Panc1 (cell line): Measurements from ENCODE around the gene PPM1D. TPM values are rescaled to one million over a fixed set of nuclear protein-coding genes. Genes with fewer than 3 reads are reported as not detected.

Experiments used
- ATAC-seq: fragments of 200-7000 bp; cut with Tn5 transposase; 2 replicates; pipeline ENCODE4 v1.9.1; 2020; ENCODE audit warnings: mild to moderate bottlenecking, moderate library complexity
- BruUV-seq: library from RNA; stranded (reverse); fragments of 400-500 nt; replicated peaks from 2 replicates; lab custom pipeline; 2021; lab: Mats Ljungman, UMichigan
- CTCF ChIA-PET: fragments of 300-600 bp; sonication (Branson Sonifier 250); formaldehyde crosslinking; loops from one replicate; lab custom pipeline; 2022; ENCODE audit warnings: antibody characterized with exemption; lab: Charles Lee
- POLR2A ChIA-PET: fragments of 300-600 bp; sonication (Branson Sonifier 250); formaldehyde crosslinking; loops from one replicate; lab custom pipeline; 2022; ENCODE audit warnings: antibody characterized with exemption; lab: Charles Lee
- DNase-seq: peaks from one replicate; pipeline ENCODE4 v3.0.0-alpha.2; 2010; ENCODE audit warnings: low read depth, low spot score
- H3K27ac ChIP-seq: 2 replicates; pipeline ENCODE4 v1.5.1; 2011; ENCODE audit warnings: mild to moderate bottlenecking, low read length, inconsistent platforms
- H3K27me3 ChIP-seq: fragments of 200-500 bp; sonication (Bioruptor generic); 2 replicates; pipeline ENCODE4 v1.6.0; 2014; ENCODE audit warnings: low read length, inconsistent platforms; ENCODE audit not compliant: control insufficient read depth, insufficient read depth
- H3K36me3 ChIP-seq: fragments of 200-500 bp; sonication (Bioruptor generic); 2 replicates; pipeline ENCODE4 v1.5.1; 2014; ENCODE audit warnings: inconsistent platforms, mild to moderate bottlenecking, low read length, moderate library complexity; ENCODE audit not compliant: control insufficient read depth, insufficient read depth
- H3K4me1 ChIP-seq: 2 replicates; pipeline ENCODE4 v1.5.1; 2011; ENCODE audit warnings: inconsistent platforms, mild to moderate bottlenecking, low read length, moderate library complexity; ENCODE audit not compliant: control insufficient read depth, insufficient read depth
- H3K4me3 ChIP-seq, 2 experiments: 2 replicates each; pipeline ENCODE4 v1.5.1; 2011 to 2012; ENCODE audit warnings: low read depth in 2 of 2, low read length in 2 of 2, mild to moderate bottlenecking in 2 of 2, inconsistent platforms in 1 of 2, moderate library complexity in 1 of 2
- H3K9me3 ChIP-seq: fragments of 200-500 bp; sonication (Bioruptor generic); 2 replicates; pipeline ENCODE4 v1.5.1; 2014; ENCODE audit warnings: low read depth, mild to moderate bottlenecking, inconsistent platforms, low read length, moderate library complexity; ENCODE audit not compliant: control insufficient read depth, insufficient read depth
- CTCF ChIP-seq: fragments of 450-650 bp; IDR thresholded peaks from 2 replicates; pipeline ENCODE4 v1.5.1; 2017; ENCODE audit warnings: mild to moderate bottlenecking
- POLR2AphosphoS5 ChIP-seq: IDR thresholded peaks from 2 replicates; pipeline ENCODE4 v1.6.1; 2012; ENCODE audit warnings: mild to moderate bottlenecking, low read depth, low read length, moderate library complexity
- REST ChIP-seq, 2 experiments: IDR thresholded peaks; 2 replicates each; pipeline ENCODE4 v1.6.1; 2011 to 2012; ENCODE audit warnings: low read depth in 2 of 2, control low read depth in 1 of 2, low read length in 1 of 2, mild to moderate bottlenecking in 1 of 2, moderate library complexity in 1 of 2; ENCODE audit not compliant: insufficient read depth in 1 of 2
- SIN3A ChIP-seq: IDR thresholded peaks from 2 replicates; pipeline ENCODE4 v1.6.1; 2012; ENCODE audit warnings: low read depth, mild to moderate bottlenecking, low read length, moderate library complexity, borderline replicate concordance; ENCODE audit not compliant: insufficient read depth
- TCF7L2 ChIP-seq: IDR thresholded peaks from 2 replicates; pipeline ENCODE4 v1.6.1; 2011; ENCODE audit warnings: mild to moderate bottlenecking, low read depth, low read length, inconsistent platforms
- in situ Hi-C: cut with HindIII; loops from 2 replicates; pipeline ENCODE4 v1.10.0; 2016; ENCODE audit warnings: low sequenced_read_pairs, low pct_unique_long_range_greater_than_20kb
- intact Hi-C: fragments of 100-400 bp; cut with micrococcal nuclease; formaldehyde crosslinking; loops from one replicate; pipeline ENCODE4 v1.10.0; 2022; ENCODE audit not compliant: unreplicated experiment
- total RNA-seq: library from RNA; stranded (reverse); gene quantifications from one replicate; pipeline ENCODE4 v1.2.1, GENCODE V29; 2021; ENCODE audit not compliant: unreplicated experiment

The PPM1D gene
- total RNA-seq, 1 experiment from 2014 or later = 7.4 TPM

DNA sequence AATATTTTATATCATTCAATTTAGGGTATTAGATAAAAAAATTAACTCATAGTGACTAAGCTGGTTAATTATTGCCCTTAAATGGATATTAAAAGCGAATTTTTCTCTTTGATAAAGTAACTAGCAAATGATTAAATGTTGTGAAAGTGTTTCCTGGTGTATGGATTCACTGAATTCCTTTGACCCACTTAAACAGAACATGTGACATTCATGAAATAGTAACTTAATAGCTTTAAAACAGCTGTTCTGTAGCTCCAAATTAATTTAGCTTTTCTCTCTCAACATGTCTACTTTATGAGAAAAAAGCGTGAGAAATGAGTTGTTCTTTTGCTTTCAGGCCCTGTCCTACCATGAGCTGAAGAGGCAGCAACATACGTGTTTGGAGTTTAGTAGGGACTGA, 37.6 kb upstream of the PPM1D start:
- in situ Hi-C loops (no loop called here), intact Hi-C loops (no loop called here)
- Histone ChIP-seq H3K4me1 (no peaks in the 10 kb centered on the region), H3K9me3 (no peaks in the 10 kb centered on the region), H3K27me3 (no peaks in the 10 kb centered on the region), H3K27ac (no peak overlapping the region), H3K4me3 (no peak overlapping the region), H3K36me3 (no peaks in the 10 kb centered on the region)
- TF ChIP-seq REST (IDR thresholded peaks at IDR 0.05; ENCODE audit: insufficient read depth in 1 of 2, low read depth in 2 of 2, low read length in 1 of 2) = no peak
- no peak for TF ChIP-seq TCF7L2
- no peak for TF ChIP-seq SIN3A
- no peak for TF ChIP-seq POLR2AphosphoS5
- TF ChIP-seq CTCF = no peak
- no peak for DNase-seq
- ATAC-seq = no peak
- CTCF ChIA-PET = interaction anchor here (1.2 kb wide), 1 partner anchor 245 kb away, joined by 3 read pairs; no protein-coding TSS in a partner anchor
- BruUV-seq = no TSS peak
- POLR2A ChIA-PET = no interaction called here

DNA sequence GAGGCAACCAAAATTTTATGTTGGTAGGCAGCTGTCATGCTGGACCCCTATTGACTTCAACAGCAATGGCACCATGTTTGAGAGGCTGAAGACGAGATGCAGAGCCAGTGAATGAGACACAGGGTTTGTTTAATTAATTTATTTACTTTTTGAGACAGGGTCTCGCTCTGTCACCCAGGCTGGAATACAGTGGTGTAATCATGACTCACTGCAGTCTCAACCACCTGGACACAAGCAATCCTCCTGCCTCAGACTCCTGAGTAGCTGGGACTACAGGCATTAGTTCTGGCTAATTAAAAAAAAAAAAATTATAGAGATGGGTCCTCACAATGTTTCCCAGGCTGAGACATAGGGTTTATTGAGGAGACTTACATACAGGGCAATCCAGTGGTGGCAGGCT, 36.2 kb upstream of the PPM1D start:
- BruUV-seq = no TSS peak
- in situ Hi-C loops = no loop called here

More for the DNA sequence above, 36.2 kb upstream of the PPM1D start:
- POLR2A ChIA-PET = no interaction called here
- TF ChIP-seq TCF7L2 = no peak
- TF ChIP-seq REST (IDR thresholded peaks at IDR 0.05; ENCODE audit: insufficient read depth in 1 of 2, low read depth in 2 of 2, low read length in 1 of 2) = no peak
- TF ChIP-seq POLR2AphosphoS5 = no peak
- TF ChIP-seq CTCF = no peak
- TF ChIP-seq SIN3A = no peak
- Histone ChIP-seq H3K27me3 (no peaks in the 10 kb centered on the region), H3K36me3 (no peaks in the 10 kb centered on the region), H3K4me3 (no peak overlapping the region), H3K9me3 (no peaks in the 10 kb centered on the region), H3K27ac (no peak overlapping the region), H3K4me1 (no peaks in the 10 kb centered on the region)
- CTCF ChIA-PET = no interaction called here
- intact Hi-C loops = no loop called here
- ATAC-seq (no peak), DNase-seq (no peak)
